ENCODE data around the gene ZBTB40. TPM values are rescaled to one million over a fixed set of nuclear protein-coding genes. Genes with fewer than 3 reads are reported as not detected.

Gene ZBTB40
- total and polyA plus RNA-seq, 4 donors: 2.1 to 11.2 (median 4.6) TPM

- H3K36me3 ChIP-seq (ENCODE audit: control insufficient read depth in 4 of 4, insufficient read depth in 3 of 4, low read depth in 1 of 4, low read length in 3 of 4): no peaks in the 10 kb centered on the region
- DNase-seq (ENCODE audit: low spot score): no peak
- TF ChIP-seq FOXA2 (IDR thresholded peaks at IDR 0.05): no peak
- TF ChIP-seq CTCF (IDR thresholded peaks at IDR 0.05; ENCODE audit: low read depth, low read length, missing input control): no peak
- no peak for TF ChIP-seq MAX (IDR thresholded peaks at IDR 0.05)
- no peak for TF ChIP-seq NR2F2 (IDR thresholded peaks at IDR 0.05)
- TF ChIP-seq JUND (IDR thresholded peaks at IDR 0.05): no peak
- no peak for TF ChIP-seq HNF4G (IDR thresholded peaks at IDR 0.05)
- no peak for TF ChIP-seq HNF4A (conservative IDR thresholded peaks at IDR 0.05)
- no peak for TF ChIP-seq SP1 (IDR thresholded peaks at IDR 0.05)
- TF ChIP-seq FOXA1 (IDR thresholded peaks at IDR 0.05): no peak
- TF ChIP-seq REST (IDR thresholded peaks at IDR 0.05): no peak
- no peak for TF ChIP-seq ATF3 (IDR thresholded peaks at IDR 0.05)
- no peak for TF ChIP-seq EGR1 (IDR thresholded peaks at IDR 0.05; ENCODE audit: low read depth in 2 of 2)
- no peak for TF ChIP-seq RAD21 (IDR thresholded peaks at IDR 0.05)
- TF ChIP-seq RXRA (IDR thresholded peaks at IDR 0.05): no peak
- H3K27ac ChIP-seq (ENCODE audit: low read depth in 1 of 2, low read length in 2 of 2): no peak within 1 kb of the TSS
- 10% methylated on average over 80 of the region's 81 CpGs for WGBS
- H3K9me3 ChIP-seq (ENCODE audit: control insufficient read depth in 4 of 4, low read length in 3 of 4): no peaks in the 10 kb centered on the region
- peaks cover 0 to 11% (median 1%) of the 10 kb centered on the region in 4 donors for H3K4me1 ChIP-seq (ENCODE audit: control insufficient read depth in 4 of 4, insufficient read depth in 4 of 4, low read length in 3 of 4)
- H3K9ac ChIP-seq (ENCODE audit: low read depth in 1 of 2, low read length in 2 of 2): no peak within 1 kb of the TSS
- H3K27me3 ChIP-seq (ENCODE audit: control insufficient read depth in 4 of 4, insufficient read depth in 4 of 4, low read length in 3 of 4): peaks cover 4 to 20% (median 10%) of the 10 kb centered on the region in 4 donors
- H3K4me3 ChIP-seq (ENCODE audit: low read depth in 1 of 3, low read length in 3 of 3): peak within 1 kb of the TSS in 1 of 3 donors; percentile 22
Observed at GRCh38 chr1:22562584-22563583, 111.2 kb downstream of the ZBTB40 start, which contains the start of gene EPHA8. EPHA8 (plus strand) TSS chr1:22563489; CDS start chr1:22563636, 147 bp downstream.
